ENCODE measurements around the gene CADPS2.

GRCh38 chr7:122691569-122692235 is 194.6 kb downstream of the CADPS2 start:
- no peak for TF ChIP-seq CTCF (IDR thresholded peaks at IDR 0.05; ENCODE audit: low read length)
- TF ChIP-seq EZH2 (IDR thresholded peaks at IDR 0.05; ENCODE audit: borderline replicate concordance, low read length), result no peak
